ENCODE measurements around the gene ORAI1. TPM values are rescaled to one million over a fixed set of nuclear protein-coding genes. Genes with fewer than 3 reads are reported as not detected.
A peak's percentile ranks its signal among the peaks of the same experiment; 100 is the strongest.

The ORAI1 gene
- total and polyA plus RNA-seq, 2 of the 13 experiments (the other 11 are each of a cell fraction or from before 2014, with no cell fraction given) = 9.2 to 17.2 TPM

DNA sequence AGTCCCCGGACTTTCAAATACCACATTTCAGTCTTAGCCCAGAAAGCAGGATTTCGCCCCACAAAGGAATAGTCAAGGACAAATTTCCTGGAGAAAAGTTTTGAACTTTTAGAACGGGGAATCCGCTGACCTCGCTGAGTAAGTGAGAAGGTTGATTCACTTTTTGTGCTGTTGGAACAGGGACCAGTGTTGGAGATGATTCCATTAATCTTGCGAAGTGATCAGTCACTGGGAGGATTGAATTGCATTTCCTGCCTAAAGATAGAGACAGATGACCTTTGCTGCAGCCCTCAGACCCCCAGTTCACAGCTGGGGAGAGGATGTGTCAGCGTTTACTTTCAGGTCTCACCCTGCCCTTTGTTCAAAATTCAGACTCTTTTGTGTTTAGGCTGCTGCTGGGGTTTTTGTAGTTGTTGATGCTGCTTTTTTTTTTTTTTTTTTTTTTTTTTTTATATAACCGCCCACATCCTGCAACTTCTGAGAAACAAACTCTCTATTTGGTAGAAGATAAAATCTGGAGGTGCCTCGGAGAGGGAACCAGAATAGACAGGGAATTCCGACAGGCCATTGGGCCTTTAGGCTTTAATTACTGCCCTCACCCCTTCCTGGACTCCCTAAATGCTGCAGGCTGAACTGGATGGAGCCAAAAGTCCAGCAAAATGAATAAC lies 35.7 kb upstream of the ORAI1 start (continued):
- TF ChIP-seq SNAPC4 (CRISPR knock-in tag; IDR thresholded peaks at IDR 0.05) (no peak), ZNF605 (CRISPR knock-in tag; IDR thresholded peaks at IDR 0.05) (0 out of 2 replicates have a peak, but pooled peaks have one; percentile 26), TFAP4 (IDR thresholded peaks at IDR 0.05; ENCODE audit: borderline replicate concordance, low read depth) (peak; percentile 80; the same call in 1 of the 2 replicates), NAIF1 (CRISPR knock-in tag; IDR thresholded peaks at IDR 0.05; ENCODE audit: borderline replicate concordance) (no peak), ZNF333 (CRISPR knock-in tag; IDR thresholded peaks at IDR 0.05; ENCODE audit: borderline replicate concordance) (no peak), YEATS2 (CRISPR knock-in tag; IDR thresholded peaks at IDR 0.05; ENCODE audit: borderline replicate concordance) (no peak), HIVEP1 (CRISPR knock-in tag; IDR thresholded peaks at IDR 0.05) (no peak)
